Forelimb muscle (tissue), 1 donor: ENCODE data around the gene FZR1. TPM values are rescaled to one million over a fixed set of nuclear protein-coding genes. Genes with fewer than 3 reads are reported as not detected.
"Not testable (repeated sequence)": the region's sequence is repeated elsewhere in the genome, so short reads cannot be mapped to it uniquely, and the experiment has no call there.

Experiments used
- DNase-seq: peaks from one replicate; pipeline ENCODE4 v3.0.0-alpha.2; 2013; ENCODE audit warnings: low read depth
- polyA plus RNA-seq: library from polyadenylated mRNA; unstranded; fragments of 120-200 nt; gene quantifications from one replicate; pipeline ENCODE4 v1.2.1, GENCODE V29; 2013; ENCODE audit not compliant: insufficient read length

Gene FZR1
- polyA plus RNA-seq, 1 donor = 26.9 TPM

DNA sequence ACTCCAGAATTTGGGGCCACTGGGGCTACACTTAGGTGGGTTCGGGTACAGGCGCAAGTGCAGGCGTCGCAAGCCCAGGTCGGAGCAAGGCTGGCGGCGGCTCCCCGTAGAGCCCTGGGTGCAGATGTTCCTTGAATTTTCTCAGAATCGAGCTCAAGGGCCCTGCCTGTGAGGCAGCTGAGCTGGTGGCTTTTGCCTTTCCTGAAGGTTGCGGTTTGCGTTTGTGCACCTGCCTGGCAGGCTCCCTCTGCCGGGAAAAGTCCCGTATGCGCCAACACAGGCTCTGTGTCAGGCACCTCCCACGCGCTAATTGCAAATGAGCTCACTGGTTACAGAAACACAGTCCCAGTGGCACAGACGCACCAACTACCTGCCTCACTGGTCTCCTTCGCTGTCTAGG lies 11.6 kb upstream of the FZR1 start:
- DNase-seq = no peak

GRCh38 chr19:3496392-3497273 lies 9.5 kb upstream of the FZR1 start:
- no peak for DNase-seq

- DNase-seq = no peak
Observed at GRCh38 chr19:3497757-3498520, 8.2 kb upstream of the FZR1 start.

DNA sequence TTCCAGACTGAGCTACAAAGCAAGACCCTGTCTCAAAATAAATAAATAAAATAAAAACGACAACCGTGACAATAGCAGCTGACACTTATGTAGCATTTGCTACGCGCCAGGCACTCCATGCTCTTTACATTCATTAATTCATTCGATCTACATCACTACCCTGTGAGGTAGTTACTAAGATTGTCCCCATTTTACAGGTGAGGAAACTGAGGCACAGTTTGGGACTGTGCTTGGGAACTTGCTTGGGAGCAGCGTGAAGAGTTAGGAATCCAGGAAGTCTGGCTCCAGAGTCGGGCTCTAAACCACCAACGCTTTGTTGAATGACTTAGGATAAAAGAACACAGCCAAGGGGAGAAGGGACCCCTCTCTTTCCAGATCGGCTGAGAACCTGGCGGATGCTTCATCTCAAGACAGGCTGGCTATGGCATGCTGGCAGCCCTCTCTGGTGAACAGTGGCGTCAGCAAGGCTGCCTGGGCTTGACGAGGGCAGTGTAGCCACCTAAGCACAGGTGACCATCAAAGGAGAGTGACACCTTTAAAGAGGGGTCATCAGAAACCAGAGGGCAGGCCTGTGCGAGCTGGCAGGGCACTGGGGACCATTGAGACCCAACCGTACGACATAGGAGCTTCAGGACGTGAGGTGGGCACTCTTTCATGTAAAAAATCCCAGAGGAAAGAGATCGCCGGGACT lies 6.2 kb upstream of the FZR1 start:
- DNase-seq = no peak

- DNase-seq = peak; percentile 94
Observed at GRCh38 chr19:3500429-3501101, 5.5 kb upstream of the FZR1 start, which contains the start of gene DOHH. TSS of gene DOHH (minus strand) at chr19:3500674. CDS start at chr19:3496814, 3,860 bp downstream.

DNA sequence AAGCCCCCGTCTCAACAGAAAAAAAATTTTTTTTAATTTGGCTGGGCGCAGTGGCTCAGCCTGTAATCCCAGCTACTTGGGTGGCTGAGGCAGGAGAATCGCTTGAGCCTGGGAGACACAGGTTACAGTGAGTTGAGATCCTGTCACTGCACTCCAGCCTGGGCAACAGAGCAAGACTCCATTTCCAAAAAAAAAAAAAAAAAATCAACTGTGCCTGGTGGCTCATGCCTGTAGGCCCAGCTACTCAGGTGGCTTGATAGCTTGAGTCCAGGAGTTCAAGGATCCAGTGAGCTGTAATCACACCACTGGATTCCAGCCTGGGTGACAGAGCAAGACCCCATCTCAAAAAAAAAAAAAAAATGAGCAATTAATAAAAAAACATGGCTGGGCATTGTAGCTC lies 4.3 kb upstream of the FZR1 start:
- no peak for DNase-seq

DNA sequence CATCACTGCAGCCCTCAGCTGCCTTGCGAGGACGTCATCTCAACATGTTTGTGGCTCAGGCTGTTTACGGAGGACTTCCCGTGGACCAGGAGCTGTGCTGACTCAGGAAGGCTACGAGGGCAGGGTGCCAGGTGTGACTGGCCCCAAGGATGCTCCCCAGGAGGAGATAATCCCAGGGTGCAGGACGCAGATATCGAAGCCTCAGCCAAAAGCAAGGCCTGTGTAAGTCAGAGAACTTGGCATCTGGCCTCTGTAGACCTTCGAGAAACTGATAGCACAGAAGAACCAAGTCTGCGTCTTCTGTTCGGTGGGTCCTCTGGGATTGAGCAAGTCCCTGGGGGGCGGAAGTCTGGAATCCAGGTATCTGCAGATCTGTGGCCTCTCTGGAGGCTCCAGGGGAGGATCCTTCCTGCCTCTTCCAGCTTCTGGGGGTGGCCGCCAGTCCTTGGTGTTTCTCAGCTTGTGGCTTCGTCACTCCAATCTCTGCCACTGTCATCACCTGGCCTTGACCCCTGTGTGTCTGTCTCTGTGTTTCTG lies 3.0 kb upstream of the FZR1 start:
- DNase-seq = no peak

- no peak for DNase-seq
Observed at GRCh38 chr19:3504735-3505134, 1.4 kb upstream of the FZR1 start.

DNA sequence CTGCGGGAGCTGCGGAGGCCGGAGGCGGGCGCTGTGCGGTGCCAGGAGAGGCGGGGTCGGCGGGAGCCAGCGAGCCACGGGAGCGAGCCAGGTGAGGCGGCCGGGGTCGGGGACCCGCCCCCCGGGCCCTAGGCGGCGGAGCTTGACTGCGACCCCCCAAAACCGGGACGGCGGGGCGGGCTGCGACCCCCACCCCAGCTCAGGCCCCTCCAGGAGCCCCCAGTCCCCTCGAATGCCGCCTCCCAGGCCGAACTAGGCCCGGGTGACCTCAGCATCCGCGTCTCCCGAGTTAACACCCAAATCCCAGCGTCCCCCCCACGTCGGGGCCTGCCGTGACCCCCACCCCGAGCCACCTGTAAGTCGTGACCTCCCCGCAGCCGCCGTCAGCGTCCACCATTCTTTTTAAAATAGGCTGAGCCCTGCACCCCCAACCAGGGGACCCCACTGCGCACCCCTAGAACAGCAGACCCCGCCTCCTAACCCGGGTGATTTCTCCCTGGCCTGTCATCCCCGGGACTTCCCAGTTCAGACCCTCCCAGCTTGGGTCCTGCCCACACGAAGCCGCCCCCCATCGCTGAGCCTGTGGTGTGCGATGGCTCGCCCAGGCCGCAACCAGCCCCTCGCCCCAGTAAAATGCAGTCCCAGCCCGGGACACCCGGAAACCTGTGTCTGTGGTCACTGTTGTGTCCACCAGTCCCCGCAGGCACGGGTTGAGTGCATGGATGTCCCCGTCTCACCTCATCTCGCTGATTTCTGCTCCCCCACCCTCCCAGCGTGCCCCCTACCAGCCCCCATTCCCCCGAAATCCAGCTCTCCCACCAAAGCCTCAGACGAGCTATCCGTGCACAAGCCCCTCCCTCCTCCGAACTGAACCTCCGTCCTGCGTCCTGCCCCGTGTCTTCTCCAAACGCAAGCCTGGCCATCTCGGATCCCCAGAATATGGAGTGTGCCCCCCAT lies 551 bp downstream of the FZR1 start:
- no peak for DNase-seq

GRCh38 chr19:3507371-3508120 lies 1.4 kb downstream of the FZR1 start:
- no peak for DNase-seq

DNA sequence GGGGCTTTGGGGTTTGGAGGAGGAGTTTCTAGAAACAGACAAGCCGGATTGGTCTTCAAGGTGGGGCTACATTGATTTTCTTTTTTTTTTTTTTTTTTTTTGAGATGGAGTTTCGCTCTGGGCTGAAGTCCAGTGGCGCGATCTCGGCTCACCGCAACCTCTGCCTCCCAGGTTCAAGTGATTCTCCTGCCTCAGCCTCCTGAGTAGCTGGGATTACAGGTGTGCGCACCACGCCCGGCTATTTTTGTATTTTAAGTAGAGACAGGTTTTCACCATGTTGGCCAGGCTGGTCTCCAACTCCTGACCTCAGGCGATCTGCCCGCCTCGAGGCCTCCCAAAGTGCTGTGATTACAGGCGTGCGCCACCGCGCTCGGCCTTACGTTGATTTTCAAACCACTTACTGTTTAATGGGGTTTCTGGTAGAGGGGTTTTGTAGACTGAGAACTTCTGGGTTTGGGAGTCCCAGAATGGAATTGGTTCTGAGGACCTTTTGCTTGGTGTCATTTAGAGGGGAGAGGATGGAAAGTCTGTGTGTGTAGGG lies 2.1 kb downstream of the FZR1 start:
- DNase-seq = not testable (repeated sequence)

- no peak for DNase-seq
Observed at GRCh38 chr19:3508771-3509535, 2.8 kb downstream of the FZR1 start.

DNA sequence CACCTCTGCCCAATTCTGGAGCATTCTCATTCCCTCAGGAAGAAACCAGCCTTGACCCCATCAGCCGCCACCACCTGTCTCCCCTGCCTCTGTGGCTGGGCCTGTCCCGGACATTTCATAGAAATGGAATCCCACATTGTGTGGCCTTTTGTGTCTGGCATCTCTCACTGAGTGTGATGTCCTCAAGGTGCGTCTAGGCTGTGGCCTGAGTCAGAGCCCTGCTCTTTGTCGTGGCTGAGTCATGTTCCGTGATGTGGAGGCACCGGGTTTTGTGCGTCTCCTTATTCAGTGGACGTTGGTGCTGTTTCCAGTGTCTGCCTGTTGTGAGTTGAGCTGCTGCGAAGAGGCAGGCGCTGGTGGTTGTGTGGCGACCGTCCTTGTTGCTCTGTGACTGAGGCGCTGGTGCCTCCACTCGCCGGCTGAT lies 3.5 kb downstream of the FZR1 start:
- DNase-seq = no peak

- no peak for DNase-seq
Observed at GRCh38 chr19:3510727-3511126, 4.6 kb downstream of the FZR1 start.

- DNase-seq = no peak
Observed at GRCh38 chr19:3511506-3512251, 5.6 kb downstream of the FZR1 start.

- no peak for DNase-seq
Observed at GRCh38 chr19:3512562-3513228, 6.6 kb downstream of the FZR1 start.
